Mesenteric fat pad (tissue), 1 donor: ENCODE data around the gene MNT. TPM values are rescaled to one million over a fixed set of nuclear protein-coding genes. Genes with fewer than 3 reads are reported as not detected.

Experiments
- DNase-seq: peaks from one replicate; pipeline ENCODE4 v3.0.0-alpha.2; 2020; ENCODE audit warnings: low spot score
- total RNA-seq: library from RNA; stranded (reverse); fragmentation: NEBNext Ultra II Directional; extraction: Animal tissue kit (Norgen Biotek cat#: 25700); gene quantifications from one replicate; pipeline ENCODE4 v1.2.1, GENCODE V29; 2021
- donor health status: DM: yes; HTN: yes; CAD: no.

The MNT gene
- total RNA-seq, 1 donor from 2014 or later: 34.9 TPM

DNA sequence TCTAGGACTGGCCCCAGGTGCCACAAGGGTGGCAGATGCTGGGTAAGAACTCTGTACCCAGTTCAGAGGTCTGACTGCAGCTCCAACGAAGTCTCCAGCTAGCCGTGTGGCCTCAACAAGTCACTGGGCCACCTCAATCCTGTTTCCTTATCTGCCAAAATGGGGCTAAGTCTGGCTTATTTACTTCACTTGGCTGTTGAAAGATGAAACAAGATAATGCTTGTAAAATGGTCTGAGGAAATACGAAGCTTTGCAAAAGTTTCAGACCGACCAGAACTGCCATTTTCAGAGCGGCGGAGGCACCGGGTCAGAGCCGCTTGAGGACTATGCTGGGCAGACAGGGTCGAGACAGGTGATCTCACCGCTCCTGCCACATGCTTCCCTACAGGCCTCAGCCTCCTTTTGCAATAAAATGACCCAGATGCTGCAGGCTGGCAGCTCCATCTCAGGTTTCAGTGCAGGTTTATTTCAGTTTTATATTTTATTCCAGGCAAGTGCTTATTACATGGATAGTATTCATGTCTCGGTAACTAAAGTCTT, 17.2 kb downstream of the MNT start:
- DNase-seq: no peak

- DNase-seq: no peak
These were observed 19.8 kb downstream of the MNT start for GRCh38 chr17:2380950-2381649.

GRCh38 chr17:2380226-2380922, 20.5 kb downstream of the MNT start:
- DNase-seq: no peak

DNA sequence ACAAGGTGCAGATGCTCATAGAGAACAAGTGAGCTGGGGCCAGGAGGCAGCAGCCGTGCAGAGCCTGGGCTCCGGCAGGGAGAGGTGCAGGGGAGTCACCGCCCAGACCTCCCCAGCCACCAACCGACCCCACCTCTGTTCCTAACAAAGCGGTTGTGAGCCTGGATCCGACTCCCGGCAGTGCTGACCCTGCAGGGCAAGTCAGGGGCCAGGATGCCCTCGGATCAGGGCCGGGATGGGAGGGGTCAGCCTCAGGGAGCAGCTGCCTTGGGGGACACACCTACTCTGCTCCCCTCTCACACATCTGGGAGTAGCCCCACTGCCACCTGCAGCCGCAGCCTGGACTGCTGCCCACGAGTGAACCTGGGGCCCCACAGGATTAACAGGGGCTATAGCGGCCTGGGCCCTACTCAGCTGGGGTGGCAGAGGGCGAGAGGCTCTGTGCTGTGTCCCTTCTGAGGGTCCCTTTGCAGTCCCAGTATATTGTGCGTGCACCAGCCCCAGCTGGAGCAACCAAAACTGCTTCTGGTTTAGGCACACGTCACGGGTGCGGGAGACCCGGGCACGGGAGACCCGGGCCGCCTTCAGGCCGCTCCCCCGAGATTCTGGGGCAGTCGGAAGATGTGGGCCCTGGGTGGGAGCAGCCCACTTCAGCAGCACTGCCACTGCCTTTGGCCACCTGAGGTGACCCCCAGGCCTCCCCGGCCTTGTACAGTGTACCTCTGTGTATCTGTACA, 21.2 kb downstream of the MNT start:
- DNase-seq: no peak

- no peak for DNase-seq
These were observed 22.0 kb downstream of the MNT start for GRCh38 chr17:2378905-2379304.

DNA sequence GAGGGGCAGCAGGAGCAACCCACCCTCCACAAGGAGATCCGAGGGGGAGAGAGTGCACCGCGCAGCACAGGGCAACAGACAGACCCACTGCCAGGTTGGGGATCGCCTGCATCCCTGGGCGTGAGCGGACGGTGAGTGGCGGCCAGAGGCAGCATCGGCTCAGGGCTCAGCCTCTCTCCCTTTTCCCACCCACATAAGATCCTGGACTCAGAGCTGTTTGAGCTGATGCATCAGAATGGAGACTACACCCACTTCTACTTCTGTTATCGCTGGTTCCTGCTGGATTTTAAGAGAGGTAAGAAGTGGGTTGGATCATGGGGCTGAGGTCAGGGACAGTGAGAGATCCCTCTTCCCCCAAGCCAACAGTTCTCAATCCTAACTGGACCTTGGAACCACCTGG, 23.2 kb downstream of the MNT start:
- DNase-seq: no peak

GRCh38 chr17:2376107-2376506, 24.8 kb downstream of the MNT start:
- DNase-seq: no peak

DNA sequence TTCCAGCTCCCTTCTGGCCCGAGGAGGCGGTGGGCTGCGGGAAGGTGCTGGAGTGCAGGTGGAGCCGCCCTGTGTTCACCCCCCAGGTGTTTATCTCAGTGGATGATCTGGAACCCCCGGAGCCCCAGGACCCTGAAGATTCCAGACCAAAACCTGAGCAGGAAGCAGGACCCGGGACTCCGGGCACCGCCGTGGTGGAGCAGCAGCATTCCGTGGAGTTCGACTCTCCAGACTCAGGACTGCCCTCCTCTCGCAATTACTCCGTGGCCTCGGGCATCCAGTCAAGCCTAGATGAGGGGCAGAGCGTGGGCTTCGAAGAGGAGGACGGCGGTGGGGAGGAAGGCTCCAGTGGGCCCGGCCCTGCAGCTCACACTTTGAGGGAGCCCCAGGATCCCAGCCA, 25.5 kb downstream of the MNT start:
- no peak for DNase-seq

GRCh38 chr17:2374549-2375285, 26.1 kb downstream of the MNT start:
- DNase-seq: no peak

DNA sequence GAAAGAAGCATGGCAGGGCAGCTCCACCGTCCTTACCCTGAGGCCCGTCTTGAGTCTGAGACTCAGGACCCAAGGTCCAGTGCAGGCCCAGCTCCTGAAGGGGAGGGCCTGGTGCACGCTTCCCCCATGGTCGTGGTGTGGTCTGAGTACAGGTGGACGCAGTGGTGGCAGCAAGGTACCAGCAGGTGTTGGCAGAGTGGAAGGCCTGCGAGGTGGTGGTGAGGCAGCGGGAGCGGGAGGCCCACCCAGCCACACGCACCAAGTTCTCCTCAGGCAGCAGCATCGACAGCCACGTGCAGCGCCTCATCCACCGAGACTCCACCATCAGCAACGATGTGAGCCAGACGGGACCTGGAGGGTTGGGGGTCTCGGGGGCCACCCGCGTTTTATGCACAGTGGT, 27.7 kb downstream of the MNT start:
- no peak for DNase-seq

- no peak for DNase-seq
These were observed 28.2 kb downstream of the MNT start for GRCh38 chr17:2372681-2373080.

GRCh38 chr17:2372180-2372579, 28.7 kb downstream of the MNT start:
- DNase-seq: no peak

DNA sequence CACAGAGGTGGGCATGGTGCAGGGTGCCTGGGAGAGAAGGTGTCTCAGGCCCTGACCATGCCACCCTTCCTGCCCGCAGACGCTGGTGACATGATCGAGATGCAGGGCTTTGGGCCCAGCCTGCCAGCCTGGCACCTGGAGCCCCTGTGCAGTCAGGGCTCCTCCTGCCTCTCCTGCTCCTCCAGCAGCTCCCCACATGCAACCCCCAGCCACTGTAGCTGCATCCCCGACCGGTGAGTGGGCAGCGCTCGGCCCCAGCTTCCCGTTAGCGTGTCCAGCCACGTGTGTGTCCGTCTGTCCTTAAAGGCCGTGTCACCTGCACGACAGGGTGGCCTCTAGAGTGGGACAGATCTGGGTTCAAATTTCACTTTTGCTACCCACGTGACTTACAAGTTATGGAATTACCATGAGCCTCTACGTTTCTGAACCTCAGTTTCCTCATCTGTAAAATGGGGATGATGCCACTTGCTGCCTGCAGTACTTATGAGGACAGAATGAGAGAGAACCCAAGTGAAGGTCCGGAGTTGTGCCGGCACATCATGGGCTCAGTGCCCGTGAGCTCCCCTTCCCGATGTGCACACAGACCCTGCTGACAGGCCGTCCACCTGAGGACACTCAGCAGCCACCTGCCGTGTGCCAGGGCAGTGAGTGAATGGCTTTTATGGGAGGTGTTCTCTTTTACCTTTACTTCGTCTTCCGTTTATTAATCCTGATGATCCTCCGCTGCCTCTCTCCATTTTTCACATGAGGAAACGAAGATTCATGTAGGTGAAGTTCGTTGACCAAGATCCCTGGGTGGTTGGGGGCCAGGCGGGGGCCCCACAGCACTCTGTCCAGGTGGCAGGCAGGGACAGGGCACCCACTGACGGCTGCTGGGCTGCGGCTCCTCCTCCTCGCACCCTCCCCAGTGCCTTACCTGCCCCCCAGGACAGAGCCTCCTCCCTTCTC, 29.4 kb downstream of the MNT start:
- no peak for DNase-seq

DNA sequence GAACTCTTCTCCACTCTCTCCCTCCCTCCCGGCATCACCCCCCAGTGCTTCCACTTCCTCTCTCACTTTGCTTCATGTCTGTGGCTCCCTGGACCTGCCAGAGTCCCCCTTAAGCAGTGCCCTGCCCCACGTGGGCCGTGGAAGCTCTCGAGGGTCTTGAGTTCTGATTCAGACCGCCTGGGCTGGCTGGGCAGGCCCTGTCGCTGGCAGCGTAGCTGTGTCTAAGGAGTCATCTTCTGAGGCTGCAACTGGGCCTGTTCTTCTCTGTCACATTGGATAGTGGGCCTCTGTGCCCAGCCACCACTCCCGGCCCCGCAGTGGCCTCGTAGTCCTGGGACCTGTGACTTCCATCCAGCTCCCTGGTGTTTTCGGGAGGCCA, 30.7 kb downstream of the MNT start:
- no peak for DNase-seq

DNA sequence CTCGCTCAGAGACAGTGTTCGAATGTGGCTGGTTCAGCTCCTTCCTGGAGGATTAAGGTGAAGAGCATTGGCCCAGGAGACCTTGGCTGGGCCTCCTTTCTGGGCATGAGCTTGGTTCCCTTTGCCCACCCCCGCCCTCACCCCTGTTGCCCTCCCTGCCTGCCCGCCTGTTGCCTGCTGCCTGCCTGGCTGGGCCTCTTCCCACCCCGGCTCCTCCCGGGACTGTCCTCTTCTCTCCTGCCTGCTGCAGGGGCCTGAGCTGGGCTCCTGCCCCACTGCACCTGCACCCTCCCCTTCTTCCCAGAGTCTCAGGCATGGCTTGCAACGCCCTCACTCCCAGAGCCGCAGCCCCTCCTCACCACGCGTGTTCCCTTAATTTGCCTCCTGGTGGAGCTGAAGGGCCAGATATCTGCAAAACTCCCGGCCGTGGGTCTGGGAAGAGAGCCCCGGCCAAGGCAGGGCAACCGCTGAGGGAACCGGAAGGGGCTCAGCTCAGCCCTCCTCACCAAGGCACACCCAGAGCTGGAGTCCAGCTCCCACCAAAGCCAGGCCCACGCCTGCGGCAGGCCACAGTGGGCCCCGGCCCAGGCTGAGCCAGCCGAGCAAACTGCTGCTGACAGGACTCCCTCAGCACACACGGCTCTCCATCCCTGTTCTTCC, 31.2 kb downstream of the MNT start:
- no peak for DNase-seq

- DNase-seq: no peak
These were observed 31.8 kb downstream of the MNT start for GRCh38 chr17:2369039-2369438.

DNA sequence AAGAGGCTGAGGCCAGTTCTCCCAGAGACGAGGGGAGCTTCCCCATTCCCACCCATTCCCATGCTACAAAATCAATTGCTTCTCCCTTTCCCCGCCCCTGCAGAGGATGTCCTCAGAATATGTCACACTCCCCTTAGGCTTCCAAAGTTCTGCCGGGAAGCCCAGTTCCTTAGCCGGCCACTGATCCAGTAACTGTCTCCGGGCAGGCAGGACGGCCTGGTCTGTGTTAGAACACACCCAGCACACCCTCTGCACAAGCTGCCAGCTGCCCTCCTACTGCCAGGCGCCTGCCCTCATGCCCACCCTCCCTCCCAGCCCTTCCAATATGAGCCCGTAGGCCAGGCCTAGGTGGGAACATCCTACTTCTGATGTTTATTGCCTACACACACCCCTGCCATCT, 32.5 kb downstream of the MNT start:
- no peak for DNase-seq

- no peak for DNase-seq
These were observed 33.9 kb downstream of the MNT start for GRCh38 chr17:2366747-2367494.

- no peak for DNase-seq
These were observed 35.7 kb downstream of the MNT start for GRCh38 chr17:2365132-2365531.
